Measurements from ENCODE around the gene TBC1D22A.

- no peak for TF ChIP-seq ESRRG (CRISPR knock-in tag; IDR thresholded peaks at IDR 0.05)
- TF ChIP-seq CREB5 (CRISPR knock-in tag; IDR thresholded peaks at IDR 0.05; ENCODE audit: low read depth), result no peak
- no peak for TF ChIP-seq PATZ1 (CRISPR knock-in tag; IDR thresholded peaks at IDR 0.05; ENCODE audit: borderline replicate concordance)
- no peak for TF ChIP-seq TCF4 (CRISPR knock-in tag; IDR thresholded peaks at IDR 0.05; ENCODE audit: borderline replicate concordance)
- TF ChIP-seq ARNTL (CRISPR knock-in tag; IDR thresholded peaks at IDR 0.05; ENCODE audit: borderline replicate concordance, low read depth), result no peak
- no peak for TF ChIP-seq POU6F1 (CRISPR knock-in tag; IDR thresholded peaks at IDR 0.05; ENCODE audit: borderline replicate concordance, low read depth)
- no peak for TF ChIP-seq PPARA (CRISPR knock-in tag; IDR thresholded peaks at IDR 0.05; ENCODE audit: borderline replicate concordance)
- TF ChIP-seq BACH2 (CRISPR knock-in tag; IDR thresholded peaks at IDR 0.05; ENCODE audit: borderline replicate concordance), result no peak
- TF ChIP-seq TOX (CRISPR knock-in tag; IDR thresholded peaks at IDR 0.05; ENCODE audit: borderline replicate concordance), result no peak
- TF ChIP-seq ZC3H10 (CRISPR knock-in tag; IDR thresholded peaks at IDR 0.05), result no peak
Observed at GRCh38 chr22:47119181-47119580, 356.7 kb downstream of the TBC1D22A start.
